Heart right ventricle (tissue), 16 donors: ENCODE results near the gene A1BG. TPM values are rescaled to one million over a fixed set of nuclear protein-coding genes. Genes with fewer than 3 reads are reported as not detected.
A peak's percentile ranks its signal among the peaks of the same experiment; 100 is the strongest.

ENCODE experiments used
- ATAC-seq, 8 donors: fragments of 200-7000 bp; cut with Tn5 transposase; one replicate each; pipeline ENCODE4 v1.9.1; 2020; ENCODE audit warnings: mild to moderate bottlenecking in 8 of 8, moderate library complexity in 8 of 8, moderate number of reproducible peaks in 1 of 8
- DNase-seq, 2 donors: peaks; one replicate each; pipeline ENCODE4 v3.0.0-alpha.2; 2020
- H3K27ac ChIP-seq, 10 donors: fragments of 200-600 bp; sonication (generic) in 2 of 10; one replicate each; pipeline versions ENCODE4 v1.5.0 to v1.8.0; 2020 to 2022; ENCODE audit warnings: mild to moderate bottlenecking in 3 of 10
- H3K27me3 ChIP-seq, 7 donors: fragments of 200-600 bp; one replicate each; pipeline ENCODE4 v1.8.0; 2021 to 2022; ENCODE audit warnings: mild to moderate bottlenecking in 2 of 7
- H3K36me3 ChIP-seq, 9 donors: fragments of 200-600 bp; sonication (generic) in 1 of 9; one replicate each; pipeline versions ENCODE4 v1.5.0 to v1.8.0; 2020 to 2022; ENCODE audit warnings: mild to moderate bottlenecking in 2 of 9
- H3K4me1 ChIP-seq, 9 donors: fragments of 200-600 bp; sonication (generic) in 1 of 9; one replicate each; pipeline versions ENCODE4 v1.5.0 to v1.8.0; 2020 to 2022; ENCODE audit warnings: mild to moderate bottlenecking in 4 of 9
- H3K4me3 ChIP-seq, 10 donors: fragments of 200-600 bp; sonication (generic) in 2 of 10; one replicate each; pipeline versions ENCODE4 v1.5.0 to v1.8.0; 2020 to 2022; ENCODE audit warnings: mild to moderate bottlenecking in 7 of 10, moderate library complexity in 2 of 10
- H3K9me3 ChIP-seq, 11 donors: fragments of 200-600 bp in 10 of 11; sonication (generic) in 2 of 11; one replicate each; pipeline versions ENCODE4 v1.5.0 to v1.8.0; 2013 to 2022; ENCODE audit warnings: mild to moderate bottlenecking in 2 of 11, control low read depth in 1 of 11, moderate library complexity in 1 of 11
- CTCF ChIP-seq, 9 donors: fragments of 200-600 bp; sonication (generic) in 2 of 9; IDR thresholded peaks; one replicate each; pipeline versions ENCODE4 v1.5.0 to v1.8.0; 2021 to 2022; ENCODE audit warnings: antibody characterized with exemption in 9 of 9, mild to moderate bottlenecking in 5 of 9, moderate library complexity in 1 of 9
- WGBS, 2 donors: extraction: QIAGEN DNeasy Blood & Tissue Kit; methylation state at CpG; one replicate each; pipeline ENCODE4 v1.1.7; 2013; ENCODE audit warnings: inconsistent platforms in 1 of 2; 5-methylcytosine and 5-hydroxymethylcytosine counted together
- intact Hi-C, 10 donors: fragments of 100-400 bp; cut with DNase I; formaldehyde crosslinking; loops; one replicate each; pipeline versions ENCODE4 v1.11.1 to v1.14.2; 2022
- polyA plus RNA-seq, 2 donors: library from polyadenylated mRNA; stranded (reverse); fragments of 200-250 nt; gene quantifications; one replicate each; pipeline ENCODE4 v1.2.3, GENCODE V29; 2013
- total RNA-seq, 10 donors: library from RNA; stranded (reverse); fragmentation: NEBNext Ultra II Directional in 3 of 10; extraction: Animal tissue kit (Norgen Biotek cat#: 25700) in 3 of 10; gene quantifications; one replicate each; pipeline versions ENCODE4 v1.2.1 to v1.2.4, GENCODE V29; 2021 to 2023
- donor health status: Arrhythmogenic right ventricular cardiomyopathy.
- donor health status: ischemic (EF 13 %, LVEDD 7.1; RV severe dilation, severe dysfunction).
- donor health status: healthy with polysubstance abuse.
- donor health status: DM: no; HTN: yes; CAD: no.
- donor health status: DM: no; HTN: no; CAD: no.
- donor health status: ischemic (EF 25% LVEDD 6.9; RV normal size, moderate dysfunction).
- donor health status: ischemic (EF 25% LVEDD 5.7; RV mildly dilated, moderate dysfunction).
- donor health status: healthy.
- donor health status: DM: yes; HTN: yes; CAD: no.
- donor health status: Ischemic cardiomyopathy.
- donor health status: ischemic (EF 35%, LVEDD 5.7; RV mildly dilated, moderate dysfunction).
- donor health status: nonischemic (EF 11% LVEDD 7.7; RV severe dilation, severe dysfunction).
- donor health status: DM: yes; HTN: yes; CAD: no.
- donor health status: PGD.
- donor health status: ischemic (EF 29% LVEDD 5.4; RV normal size, mild dysfunction).
- donor health status: nonischemic (EF 23%, LVEDD 6.1; RV moderate dilation, normal function).

Gene A1BG
- total and polyA plus RNA-seq, 12 donors = 0.80 to 9.6 (median 2.6) TPM

- Histone ChIP-seq H3K4me3 (peak overlapping the region; percentile 63 to 92 (median 86)), H3K27me3 (no peaks in the 10 kb centered on the region), H3K36me3 (peaks cover 0 to 32% (median 10%) of the 10 kb centered on the region in 9 donors), H3K27ac (peak overlapping the region; percentile 90 to 100 (median 98)), H3K9me3 (no peaks in the 10 kb centered on the region), H3K4me1 (peaks cover 17 to 60% (median 39%) of the 10 kb centered on the region in 9 donors)
- TF ChIP-seq CTCF (IDR thresholded peaks at IDR 0.05) = no peak
- intact Hi-C loops = loop anchor here in 2 of 10 donors (2.0 kb wide), 2 partner anchors 15 to 59 kb away; partner anchors contain the start of gene ZSCAN22 (in 1 of the 2)
- ATAC-seq = peak; percentile 2 to 32 (median 6)
- 11 to 15% methylated on average over 32 to 36 of the region's 36 CpGs for WGBS, 2 donors
- no peak for DNase-seq
These were observed 32.7 kb upstream of the A1BG start for GRCh38 chr19:58385891-58386575.

GRCh38 chr19:58385313-58385890 is 32.1 kb upstream of the A1BG start:
- Histone ChIP-seq H3K9me3 (no peaks in the 10 kb centered on the region), H3K27ac (peak overlapping the region in 6 of 10 donors; percentile 92 to 99 (median 98)), H3K4me3 (peak overlapping the region in 7 of 10 donors; percentile 63 to 92 (median 87)), H3K4me1 (peaks cover 17 to 57% (median 39%) of the 10 kb centered on the region in 9 donors), H3K27me3 (no peaks in the 10 kb centered on the region), H3K36me3 (peaks cover 0 to 26% (median 6%) of the 10 kb centered on the region in 9 donors)
- no peak for DNase-seq
- no peak for TF ChIP-seq CTCF (IDR thresholded peaks at IDR 0.05)
- intact Hi-C loops = no loop called here
- ATAC-seq = no peak
- 87 to 88% methylated on average over 9 of the region's 9 CpGs for WGBS, 2 donors

GRCh38 chr19:58382997-58383603 is 29.8 kb upstream of the A1BG start:
- no peak for TF ChIP-seq CTCF (IDR thresholded peaks at IDR 0.05)
- no peak for ATAC-seq
- Histone ChIP-seq H3K4me1 (peaks cover 21 to 51% (median 38%) of the 10 kb centered on the region in 9 donors), H3K36me3 (peaks cover 0 to 3% (median 1%) of the 10 kb centered on the region in 9 donors), H3K9me3 (no peaks in the 10 kb centered on the region), H3K27ac (no peak overlapping the region), H3K4me3 (no peak overlapping the region), H3K27me3 (no peaks in the 10 kb centered on the region)
- WGBS, 2 donors = 91 to 92% methylated on average over 6 of the region's 6 CpGs
- no peak for DNase-seq
- intact Hi-C loops = no loop called here

- intact Hi-C loops = loop anchor here in 1 of 10 donors (2.0 kb wide), 1 partner anchor 19 kb away; the partner anchor contains the start of gene ZNF497
- no peak for ATAC-seq
These were observed 28.3 kb upstream of the A1BG start for GRCh38 chr19:58381460-58382212.

More at GRCh38 chr19:58381460-58382212, 28.3 kb upstream of the A1BG start:
- DNase-seq = no peak
- Histone ChIP-seq H3K4me3 (peak overlapping the region; percentile 36 to 96 (median 79)), H3K9me3 (no peaks in the 10 kb centered on the region), H3K27ac (peak overlapping the region in 9 of 10 donors; percentile 47 to 98 (median 95)), H3K27me3 (no peaks in the 10 kb centered on the region), H3K36me3 (no peaks in the 10 kb centered on the region), H3K4me1 (peaks cover 17 to 44% (median 31%) of the 10 kb centered on the region in 9 donors)
- no peak for TF ChIP-seq CTCF (IDR thresholded peaks at IDR 0.05)
- WGBS, 2 donors = 32% methylated on average over 26 of the region's 26 CpGs
